Transverse colon (tissue), 4 donors: Measurements from ENCODE around the gene PLIN5.

Source experiments
- CTCF ChIP-seq, 5 experiments: fragments of 200-600 bp in 3 of 5; fragments of 450-650 bp in 2 of 5; sonication (generic) in 3 of 5; IDR thresholded peaks; 1 replicate in 2 of 5; 2 replicates in 3 of 5; pipeline ENCODE4 v1.5.1; 2016 to 2017; ENCODE audit warnings: antibody characterized with exemption in 5 of 5, inconsistent platforms in 3 of 5, mild to moderate bottlenecking in 2 of 5, moderate library complexity in 1 of 5
- POLR2A ChIP-seq: fragments of 450-650 bp; IDR thresholded peaks from one replicate; pipeline ENCODE4 v1.6.1; 2016; ENCODE audit warnings: antibody characterized with exemption, mild to moderate bottlenecking, moderate library complexity
- POLR2AphosphoS5 ChIP-seq, 3 donors: sonication (generic); formaldehyde crosslinking; IDR thresholded peaks; one replicate each; pipeline ENCODE4 v1.6.1; 2016; ENCODE audit warnings: antibody characterized with exemption in 3 of 3

DNA sequence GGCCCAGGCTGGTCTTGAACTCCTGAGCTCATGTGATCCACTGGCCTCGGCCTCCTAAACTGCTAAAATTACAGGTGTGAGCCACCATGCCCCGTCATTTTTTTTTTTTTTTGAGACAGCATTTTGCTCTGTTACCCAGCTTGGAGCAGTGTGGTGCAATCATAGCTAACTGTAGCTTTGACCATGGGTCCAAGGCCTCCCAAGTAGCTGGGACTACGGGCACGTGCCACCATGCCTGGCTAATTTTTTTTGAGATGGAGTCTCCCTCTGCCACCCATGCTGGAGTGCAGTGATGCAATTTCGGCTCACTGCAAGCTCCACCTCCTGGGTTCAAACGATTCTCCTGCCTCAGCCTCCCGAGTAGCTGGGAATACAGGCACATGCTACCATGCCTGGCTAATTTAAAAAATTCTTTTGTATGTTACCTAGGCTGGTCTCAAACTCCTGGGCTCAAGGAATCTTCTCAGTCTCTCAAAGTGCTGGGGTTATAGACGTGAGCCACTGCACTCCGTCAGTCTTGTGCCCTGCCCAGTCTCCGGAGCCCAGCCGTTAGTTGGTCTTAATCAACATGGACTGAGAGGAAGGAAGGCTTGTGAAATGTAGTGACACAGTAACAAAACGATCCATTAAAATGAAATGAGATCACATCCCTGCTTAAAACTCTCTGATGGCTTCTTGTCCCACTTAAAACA is 6.2 kb upstream of the PLIN5 start:
- TF ChIP-seq POLR2A: no peak
- no peak for TF ChIP-seq POLR2AphosphoS5 (IDR thresholded peaks at IDR 0.05)
- TF ChIP-seq CTCF (IDR thresholded peaks at IDR 0.05): no peak
